NCI-H128 (cell line): ENCODE data around the gene XYLT1.

Experiments used
- DNase-seq: peaks from one replicate; lab custom pipeline; 2025; ENCODE audit not compliant: unreplicated experiment; lab: John Stamatoyannopoulos, UW

XYLT1 gene

GRCh38 chr16:17362183-17362582 lies 108.6 kb downstream of the XYLT1 start:
- DNase-seq = no peak

- DNase-seq = no peak
These were observed 110.1 kb downstream of the XYLT1 start for GRCh38 chr16:17360693-17361122.

DNA sequence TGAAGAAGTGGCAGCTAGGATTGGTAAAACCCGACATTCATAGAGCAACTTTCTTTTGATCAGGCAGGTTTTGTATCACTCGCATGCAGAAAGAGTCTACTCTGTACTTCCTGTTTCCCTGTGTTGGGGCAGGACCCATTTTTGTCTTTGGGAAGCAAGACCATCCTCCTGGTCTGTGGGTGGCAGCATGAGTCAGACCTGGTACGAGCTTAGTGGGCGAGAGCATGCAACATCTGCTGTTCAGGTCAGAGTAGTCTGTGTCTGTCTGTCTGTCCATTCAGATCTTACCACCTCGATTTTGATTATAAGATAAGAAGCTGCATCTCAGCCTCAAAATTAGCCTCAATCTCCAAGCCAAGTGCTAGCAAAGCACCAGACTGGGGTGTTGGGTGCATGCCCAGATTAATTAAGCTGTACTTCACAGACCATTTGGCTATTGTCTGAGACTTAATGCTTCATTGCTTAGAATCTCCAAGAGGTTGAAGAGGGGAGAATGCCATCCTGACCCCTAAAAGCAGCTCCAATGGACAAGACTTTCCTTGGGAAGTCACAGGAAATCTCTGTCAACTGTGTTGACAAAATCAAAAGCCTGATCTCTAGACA lies 110.9 kb downstream of the XYLT1 start:
- DNase-seq = no peak

DNA sequence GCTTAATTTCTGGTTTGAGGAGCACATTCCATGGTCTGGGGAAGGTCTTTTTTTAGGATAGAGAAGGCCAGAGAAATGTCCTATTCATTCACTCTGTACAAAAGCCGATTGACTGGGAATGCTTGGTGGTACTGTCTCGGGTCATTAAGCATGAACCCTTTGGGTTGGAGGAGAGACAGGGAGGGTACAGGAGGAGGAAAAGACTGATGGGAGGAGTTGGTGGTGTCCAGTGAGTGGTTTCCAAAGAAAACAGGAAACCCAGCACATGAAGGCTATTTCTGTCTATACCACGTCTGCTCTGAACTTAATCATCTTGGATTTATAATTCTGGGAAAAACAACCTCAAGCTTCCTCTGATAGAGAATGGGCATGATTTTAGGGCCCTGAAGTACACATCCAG lies 111.9 kb downstream of the XYLT1 start:
- DNase-seq = no peak

DNA sequence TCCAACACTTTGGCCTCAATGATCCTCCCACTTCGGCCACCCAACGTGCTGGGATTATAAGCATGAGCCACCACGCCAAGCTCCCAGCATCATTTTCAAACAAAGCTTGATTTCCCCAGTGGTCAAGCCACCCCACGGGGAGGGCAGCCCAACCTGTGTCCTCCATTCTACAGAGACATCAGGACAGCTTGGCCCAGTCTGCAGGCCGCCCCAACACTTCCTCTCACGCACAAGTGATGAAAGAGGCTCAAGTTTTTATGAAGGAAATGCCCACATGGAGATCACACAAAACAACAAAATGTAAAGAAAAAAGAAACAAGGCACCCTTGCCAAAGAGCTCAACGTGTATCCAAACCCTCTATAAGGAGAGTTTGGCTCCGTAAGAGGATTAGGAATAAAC lies 112.4 kb downstream of the XYLT1 start:
- no peak for DNase-seq

DNA sequence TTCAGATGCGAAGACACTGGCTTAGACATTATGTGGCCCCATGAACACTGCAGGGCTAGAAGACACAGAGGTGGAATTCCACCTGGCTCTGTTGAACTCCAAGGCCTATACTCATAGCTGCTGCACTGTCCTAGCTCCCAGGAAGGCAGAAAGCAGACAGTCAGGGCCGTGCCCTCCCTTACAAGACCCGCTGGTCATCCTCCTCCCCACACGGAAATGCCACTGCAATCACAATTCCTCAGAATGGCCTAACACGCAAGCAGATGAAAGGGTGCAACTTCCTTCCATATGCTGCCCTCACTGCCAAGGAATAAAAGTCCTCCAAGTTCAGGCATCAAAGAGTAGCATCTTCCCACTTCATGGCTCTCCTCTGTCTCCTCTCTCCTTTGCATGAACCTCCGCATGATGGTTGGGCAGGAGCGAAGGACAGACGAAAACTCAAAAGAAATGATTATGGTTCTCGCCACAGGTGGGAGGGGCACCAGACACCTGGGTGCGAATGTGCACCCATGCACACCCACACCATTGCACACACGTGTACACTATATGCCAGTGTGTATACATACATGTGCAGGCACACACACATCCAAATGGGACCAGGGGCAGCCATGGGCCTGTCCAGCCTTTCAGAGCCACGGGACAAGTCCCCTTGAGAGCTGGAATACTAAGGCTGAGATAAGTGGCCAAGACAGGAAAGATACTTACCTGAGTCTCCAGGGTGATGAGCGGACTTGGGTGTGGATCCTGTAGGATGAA lies 113.3 kb downstream of the XYLT1 start:
- no peak for DNase-seq

DNA sequence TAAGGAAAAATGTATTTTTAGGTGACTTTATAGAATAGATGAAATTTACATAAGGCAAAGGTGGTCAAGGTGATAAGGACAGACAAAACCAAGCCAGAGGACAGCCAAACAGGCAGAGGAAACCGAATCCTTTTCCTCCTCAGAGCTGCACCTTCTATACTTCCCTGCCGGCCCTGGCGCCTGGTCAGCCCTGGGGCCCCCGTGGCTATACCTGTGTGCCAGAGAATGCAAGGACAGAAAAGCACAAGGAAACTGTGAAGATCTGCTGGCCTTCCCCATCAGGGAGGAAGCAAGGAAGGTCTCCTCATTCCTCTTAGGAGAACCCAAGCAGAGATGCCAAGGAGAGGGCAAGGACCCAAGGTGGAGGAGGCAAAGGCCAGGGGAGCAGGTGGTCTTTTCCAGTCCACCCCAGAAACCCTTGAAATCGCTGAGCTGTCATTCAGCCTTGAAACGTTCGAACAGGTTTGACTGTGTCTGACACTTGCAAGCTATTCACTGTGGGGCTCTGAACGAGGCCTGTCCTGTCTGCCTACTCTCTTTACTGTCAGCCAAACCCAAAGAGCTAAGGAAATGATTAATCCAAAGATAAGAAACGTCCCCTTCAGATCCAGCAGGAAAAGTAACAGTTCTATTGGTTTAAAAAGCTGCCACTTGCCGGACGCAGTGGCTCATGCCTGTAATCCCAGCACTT lies 114.4 kb downstream of the XYLT1 start:
- DNase-seq = no peak

GRCh38 chr16:17354685-17355084 lies 116.1 kb downstream of the XYLT1 start:
- no peak for DNase-seq

- DNase-seq = no peak
These were observed 116.6 kb downstream of the XYLT1 start for GRCh38 chr16:17354141-17354601.

GRCh38 chr16:17353561-17353960 lies 117.2 kb downstream of the XYLT1 start:
- no peak for DNase-seq

DNA sequence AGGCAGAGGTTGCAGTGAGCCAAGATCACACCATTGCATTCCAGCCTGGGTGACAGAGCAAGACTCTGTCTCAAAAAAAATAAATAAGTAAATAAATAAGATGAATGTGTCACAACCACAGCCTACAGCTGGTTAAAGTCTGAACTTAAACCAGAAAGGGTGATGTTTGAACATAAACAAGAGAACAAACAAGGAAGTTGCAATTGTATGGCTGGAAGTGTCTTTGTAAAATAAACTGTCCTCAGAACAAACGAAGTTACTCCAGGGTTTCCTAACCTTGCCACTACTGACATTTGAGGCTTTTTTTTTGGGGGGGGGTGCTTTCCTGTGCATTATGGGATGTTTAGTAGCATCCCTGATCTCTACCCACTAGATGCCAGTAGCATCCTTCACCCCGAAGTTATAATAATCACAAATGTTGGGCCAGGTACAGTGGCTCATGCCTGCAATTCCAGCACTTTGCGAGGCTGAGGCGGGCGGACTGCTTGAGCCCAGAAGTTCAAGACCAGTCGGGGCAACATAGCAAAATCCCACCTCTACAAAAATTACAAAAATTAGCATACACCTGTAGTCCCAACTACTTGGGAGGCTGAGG lies 119.2 kb downstream of the XYLT1 start:
- DNase-seq = no peak

- DNase-seq = no peak
These were observed 120.6 kb downstream of the XYLT1 start for GRCh38 chr16:17350207-17350606.

DNA sequence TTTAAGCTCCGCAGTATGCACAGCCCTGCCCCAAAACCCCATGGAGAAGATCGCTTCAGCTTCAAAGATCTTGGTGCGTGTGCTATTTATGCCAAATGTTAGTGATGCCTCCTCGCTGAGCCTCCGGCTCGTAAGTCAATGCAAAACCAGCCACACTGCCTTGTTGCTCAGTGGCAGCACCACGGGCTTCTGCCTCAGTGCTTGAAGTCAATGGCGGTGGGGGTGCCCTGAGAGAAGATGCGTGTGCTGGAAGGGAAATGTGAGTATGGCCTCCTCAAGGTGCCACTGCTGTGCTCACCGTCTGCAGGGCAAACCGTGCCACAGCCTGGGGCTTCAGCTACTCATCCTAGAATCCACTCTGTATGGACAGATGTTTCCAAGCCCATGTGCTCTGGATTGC lies 121.9 kb downstream of the XYLT1 start:
- no peak for DNase-seq

DNA sequence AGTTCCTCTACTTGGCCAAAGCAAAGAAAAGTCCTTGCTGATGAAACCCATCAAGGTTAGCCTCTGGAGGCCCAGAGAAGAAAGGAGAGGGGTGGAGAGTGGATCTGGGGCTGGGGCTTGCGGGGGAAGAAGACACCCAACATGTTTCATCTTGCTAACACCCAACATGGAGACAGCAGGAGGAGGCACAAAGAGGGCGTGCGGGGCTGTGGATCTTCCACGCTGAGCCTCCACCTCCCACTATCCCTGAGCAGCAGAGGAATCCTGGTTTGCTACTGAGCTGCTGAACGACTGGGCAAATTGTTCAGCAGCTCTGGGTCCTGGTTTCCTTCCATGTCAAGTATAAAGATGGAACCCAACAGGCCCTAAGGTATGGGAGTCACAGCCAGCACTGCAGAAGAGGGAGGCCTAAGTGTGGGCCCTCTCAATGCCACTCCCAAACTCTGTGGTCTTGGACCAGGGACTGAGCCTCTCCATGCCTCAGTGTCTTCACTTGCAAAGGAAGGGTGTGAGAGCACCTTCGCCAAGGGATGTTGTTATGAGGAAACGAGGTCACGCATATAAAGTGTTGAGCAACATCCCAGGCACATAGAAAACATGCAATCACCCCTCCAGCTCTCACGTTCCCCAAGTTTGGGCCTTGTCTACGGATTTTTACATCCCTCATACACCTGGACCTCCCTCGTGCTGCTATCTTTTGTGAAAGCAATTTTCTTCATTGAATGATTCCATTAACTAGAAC lies 122.5 kb downstream of the XYLT1 start:
- DNase-seq = no peak

DNA sequence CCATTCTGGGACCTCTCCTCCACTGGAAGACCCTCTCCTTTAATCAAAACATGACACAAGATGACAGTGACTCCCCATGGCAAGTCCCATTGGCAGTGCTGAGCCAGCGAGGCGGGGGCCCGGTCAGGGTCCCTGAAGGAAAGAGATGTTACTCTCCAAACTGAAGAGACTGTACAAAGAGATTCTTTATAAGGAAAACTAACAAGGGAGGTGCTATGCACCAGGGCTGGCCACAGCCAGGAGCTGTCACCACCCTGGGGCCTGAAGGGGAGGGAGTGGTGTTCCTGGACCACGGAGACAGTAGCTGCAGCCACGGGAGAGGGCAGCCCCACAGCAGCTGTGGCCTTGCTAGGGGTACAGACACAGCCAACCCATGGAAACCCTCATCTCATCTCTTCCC lies 123.1 kb downstream of the XYLT1 start:
- no peak for DNase-seq

GRCh38 chr16:17346621-17347569 lies 123.9 kb downstream of the XYLT1 start:
- DNase-seq = no peak

GRCh38 chr16:17345043-17345442 lies 125.7 kb downstream of the XYLT1 start:
- no peak for DNase-seq

- DNase-seq = no peak
These were observed 127.0 kb downstream of the XYLT1 start for GRCh38 chr16:17343728-17344127.

GRCh38 chr16:17343028-17343427 lies 127.7 kb downstream of the XYLT1 start:
- DNase-seq = no peak

GRCh38 chr16:17342031-17342430 lies 128.7 kb downstream of the XYLT1 start:
- no peak for DNase-seq
